Activated naive CD4-positive, alpha-beta T cell treated with anti-CD3 and anti-CD28 coated beads, Interleukin-2, amount 50 U/mL, for 72 hours (primary cell): ENCODE data around the gene DOC2A. TPM values are rescaled to one million over a fixed set of nuclear protein-coding genes. Genes with fewer than 3 reads are reported as not detected.

Source experiments
- ATAC-seq, 2 donors: fragments of 150-1000 bp; cut with Tn5 transposase; 2 replicates each; pipeline ENCODE4 v1.10.0; 2021; ENCODE audit warnings: mild to moderate bottlenecking in 2 of 2, moderate library complexity in 2 of 2
- DNase-seq, 2 donors: peaks; one replicate each; pipeline ENCODE4 v3.0.0; 2021 to 2022; ENCODE audit warnings: low spot score in 2 of 2
- H3K27ac Mint-ChIP-seq, 2 donors: one replicate each; pipeline ENCODE4 v1.8.0; 2022; ENCODE audit warnings: mild to moderate bottlenecking in 2 of 2, mixed read lengths in 2 of 2
- H3K36me3 Mint-ChIP-seq, 2 donors: one replicate each; pipeline ENCODE4 v1.8.0; 2022; ENCODE audit warnings: mixed read lengths in 2 of 2
- H3K9me3 Mint-ChIP-seq, 2 donors: one replicate each; pipeline ENCODE4 v1.8.0; 2022; ENCODE audit warnings: mixed read lengths in 2 of 2
- total RNA-seq, 2 donors: library from RNA; stranded (reverse); gene quantifications; one replicate each; pipeline ENCODE4 v1.2.3, GENCODE V29; 2022

The DOC2A gene
- total RNA-seq, 2 donors from 2014 or later, result 0.80 to 2.0 TPM

DNA sequence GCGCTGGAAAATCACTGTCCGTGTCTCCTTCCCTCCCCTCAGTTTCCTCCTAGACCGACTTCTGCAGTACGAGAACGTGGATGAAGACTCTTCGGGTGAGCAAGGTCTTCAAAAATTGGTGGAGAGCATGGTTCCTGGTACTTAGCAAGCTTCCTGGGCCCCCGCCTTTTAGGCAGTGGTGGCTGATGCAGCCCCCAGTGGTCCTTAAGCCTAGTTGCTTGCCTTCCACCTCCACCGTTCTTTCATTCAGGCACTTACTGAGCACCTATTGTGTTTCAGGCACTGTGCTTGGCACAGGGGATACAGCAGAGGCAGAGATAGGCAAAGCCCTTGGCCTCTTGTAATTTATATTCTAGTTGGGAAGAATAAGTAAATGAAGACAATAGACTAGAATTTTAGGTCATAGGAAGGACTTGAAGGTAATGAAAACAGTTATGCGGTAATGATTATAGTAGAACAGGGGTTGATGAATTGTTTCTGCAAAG, 14.0 kb downstream of the DOC2A start:
- Mint-ChIP-seq H3K36me3 (peaks cover 17 to 27% of the 10 kb centered on the region in 2 donors), H3K9me3 (no peaks in the 10 kb centered on the region), H3K27ac (peak overlapping the region; percentile 98 to 99)
- ATAC-seq (no peak), DNase-seq (no peak)

DNA sequence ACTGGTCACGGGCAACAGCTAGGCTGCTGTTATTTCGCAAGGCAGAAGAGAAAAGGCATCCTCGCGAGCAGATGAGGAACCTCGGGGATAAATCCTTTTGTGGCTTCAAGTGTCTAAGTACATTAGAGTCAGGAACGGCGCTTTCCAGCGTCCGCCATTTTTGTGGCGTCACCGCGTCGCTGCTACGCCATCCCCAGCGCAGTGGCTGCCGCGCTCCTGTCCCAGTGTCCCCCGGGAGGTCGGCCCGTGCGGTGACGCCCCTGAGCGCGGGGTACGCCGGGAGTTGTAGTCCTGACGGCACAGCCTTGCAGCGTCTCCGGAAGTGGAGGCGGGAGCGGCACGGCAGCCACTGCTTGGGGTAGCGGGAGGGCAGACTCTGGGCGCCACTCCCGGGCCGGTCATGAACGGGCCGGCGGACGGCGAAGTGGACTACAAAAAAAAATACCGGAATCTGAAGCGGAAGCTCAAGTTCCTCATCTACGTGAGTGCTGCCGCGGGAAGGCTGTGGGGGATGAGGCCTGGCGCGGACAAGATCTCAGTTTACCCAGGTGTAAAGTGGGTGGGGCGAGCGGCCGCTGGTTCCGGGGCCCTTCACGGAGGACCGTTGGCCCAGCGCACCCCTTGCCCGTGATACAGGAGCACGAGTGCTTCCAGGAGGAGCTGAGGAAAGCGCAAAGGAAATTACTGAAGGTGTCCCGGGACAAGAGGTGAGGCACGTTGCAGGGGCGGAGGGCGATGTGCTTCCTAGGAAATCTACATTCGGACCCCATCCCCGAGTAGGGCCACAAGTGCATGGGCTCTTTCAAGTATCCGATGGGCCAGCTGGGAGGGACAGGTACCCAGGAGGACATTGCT, 14.7 kb downstream of the DOC2A start, which contains the start of gene INO80E:
TSS of gene INO80E (plus strand) at position 331 of the 855 bp plus-strand sequence. CDS start at position 401, 70 bp downstream.
- Mint-ChIP-seq H3K9me3 (no peaks in the 10 kb centered on the region), H3K27ac (peak within 1 kb of the TSS; percentile 98 to 99), H3K36me3 (peaks cover 17 to 27% of the 10 kb centered on the region in 2 donors)
- peak; percentile 99 for ATAC-seq
- DNase-seq, result peak; percentile 99

DNA sequence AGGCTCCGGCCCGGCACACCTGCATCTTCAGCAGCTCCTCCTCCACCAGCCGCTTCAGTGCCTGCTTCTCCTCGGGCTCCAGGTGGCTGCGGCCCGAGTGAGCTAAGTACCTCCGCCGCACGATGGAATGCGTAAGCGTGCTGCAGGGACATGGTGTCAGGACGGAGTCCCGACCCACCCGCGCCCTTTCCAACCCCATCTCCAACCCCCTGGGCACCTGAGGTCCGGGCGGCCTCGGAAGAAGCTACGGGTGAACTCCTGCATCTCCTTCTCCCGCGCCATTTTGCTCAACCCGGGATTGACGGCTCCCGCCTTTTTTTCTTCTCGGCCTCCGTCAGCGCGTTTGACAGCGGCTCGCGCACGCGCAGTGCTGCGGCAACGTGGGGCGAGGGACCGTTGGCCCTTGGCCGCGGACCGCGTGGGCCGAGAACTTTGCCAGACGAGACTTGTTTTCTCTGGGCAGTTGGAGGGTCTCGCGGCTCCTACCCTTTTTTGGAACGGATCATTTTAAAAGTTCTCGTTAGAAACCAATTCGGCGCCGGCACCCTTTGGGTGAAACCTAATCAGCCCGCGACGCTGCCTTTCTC, 15.4 kb downstream of the DOC2A start, which contains the start of gene HIRIP3:
TSS of gene HIRIP3 (minus strand) at position 294 of the 587 bp plus-strand sequence. CDS start at position 282, 12 bp downstream.
- Mint-ChIP-seq H3K27ac (peak within 1 kb of the TSS; percentile 98 to 99), H3K36me3 (peaks cover 17 to 27% of the 10 kb centered on the region in 2 donors), H3K9me3 (no peaks in the 10 kb centered on the region)
- DNase-seq (peak; percentile 85 to 91), ATAC-seq (peak; percentile 65 to 69)

DNA sequence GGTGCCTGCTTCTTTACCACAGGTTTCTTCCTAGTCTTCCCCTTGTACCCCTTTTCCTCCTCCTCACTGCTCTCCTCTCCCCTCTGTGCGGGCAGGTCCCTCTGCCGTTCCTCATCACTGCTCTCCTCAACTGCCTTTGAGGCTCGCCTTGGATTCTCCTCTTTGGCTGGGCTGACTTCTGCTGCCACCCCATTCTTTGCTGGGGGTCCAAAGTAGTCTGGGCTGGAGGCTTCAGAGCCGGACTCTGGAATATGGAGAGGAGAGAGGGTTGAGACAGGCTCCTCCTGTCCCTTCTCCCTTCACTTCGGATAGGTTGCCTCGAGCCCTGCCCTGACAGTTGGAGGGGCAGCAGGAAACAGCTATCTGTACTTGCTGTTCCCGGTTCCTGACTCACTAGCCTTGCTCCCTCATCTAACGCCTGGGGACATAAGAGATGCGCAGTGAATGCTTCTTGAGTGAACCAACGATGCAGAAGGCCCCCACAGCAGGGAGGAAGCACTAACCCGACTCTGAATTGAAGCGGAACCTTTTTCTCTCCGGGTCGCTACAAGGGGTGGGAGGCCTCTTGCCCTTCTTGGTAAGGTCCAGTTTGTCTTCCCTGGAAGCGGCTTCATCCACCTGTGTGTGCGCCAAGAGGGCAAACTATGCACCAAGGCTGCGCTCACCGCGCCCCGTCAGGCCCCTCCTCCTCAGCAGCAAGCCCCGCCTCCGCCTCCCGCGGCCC, 16.1 kb downstream of the DOC2A start:
- peaks cover 17 to 27% of the 10 kb centered on the region in 2 donors for H3K36me3 Mint-ChIP-seq
- H3K9me3 Mint-ChIP-seq, result no peaks in the 10 kb centered on the region
- DNase-seq, result peak in 1 of 2 donors; percentile 78
- H3K27ac Mint-ChIP-seq, result peak overlapping the region; percentile 98 to 99
- ATAC-seq, result peak in 1 of 2 donors; percentile 34

DNA sequence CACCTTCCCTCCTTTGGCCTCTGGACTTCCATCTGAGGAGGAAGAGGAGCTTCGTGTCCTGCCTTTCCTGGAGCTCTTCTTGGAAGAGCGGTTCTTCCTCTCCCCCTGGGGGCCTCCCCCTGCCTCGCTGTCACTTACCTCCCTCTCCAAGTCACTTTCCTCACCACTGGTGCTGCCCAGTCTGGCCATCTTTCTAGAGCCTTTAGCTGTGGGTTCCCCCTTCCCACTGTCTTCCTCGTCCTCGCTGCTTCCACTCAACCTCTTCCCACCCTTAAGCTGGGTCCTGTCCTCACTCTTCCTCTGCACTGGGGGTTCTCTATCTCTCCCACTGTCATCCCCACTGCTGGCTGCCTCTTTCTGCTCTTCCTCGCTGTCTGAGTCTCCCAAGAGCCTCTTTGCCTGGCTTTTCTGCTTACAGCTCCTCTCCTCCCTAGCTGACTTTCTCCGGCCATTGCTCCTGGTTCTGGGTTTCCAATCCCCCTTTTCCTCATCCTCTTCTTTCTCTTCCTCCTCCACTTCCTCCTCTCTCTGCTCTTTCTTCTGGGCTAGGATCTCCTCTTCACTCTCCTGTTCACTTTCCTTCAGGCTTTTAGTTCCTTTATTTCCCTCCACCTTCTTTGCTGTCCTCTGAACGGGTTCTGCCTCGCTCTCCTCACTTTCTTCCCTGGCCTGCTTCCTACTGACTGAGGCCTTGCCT, 16.8 kb downstream of the DOC2A start:
- Mint-ChIP-seq H3K36me3 (peaks cover 17 to 27% of the 10 kb centered on the region in 2 donors), H3K27ac (peak overlapping the region; percentile 98 to 99), H3K9me3 (no peaks in the 10 kb centered on the region)
- DNase-seq (no peak), ATAC-seq (no peak)

DNA sequence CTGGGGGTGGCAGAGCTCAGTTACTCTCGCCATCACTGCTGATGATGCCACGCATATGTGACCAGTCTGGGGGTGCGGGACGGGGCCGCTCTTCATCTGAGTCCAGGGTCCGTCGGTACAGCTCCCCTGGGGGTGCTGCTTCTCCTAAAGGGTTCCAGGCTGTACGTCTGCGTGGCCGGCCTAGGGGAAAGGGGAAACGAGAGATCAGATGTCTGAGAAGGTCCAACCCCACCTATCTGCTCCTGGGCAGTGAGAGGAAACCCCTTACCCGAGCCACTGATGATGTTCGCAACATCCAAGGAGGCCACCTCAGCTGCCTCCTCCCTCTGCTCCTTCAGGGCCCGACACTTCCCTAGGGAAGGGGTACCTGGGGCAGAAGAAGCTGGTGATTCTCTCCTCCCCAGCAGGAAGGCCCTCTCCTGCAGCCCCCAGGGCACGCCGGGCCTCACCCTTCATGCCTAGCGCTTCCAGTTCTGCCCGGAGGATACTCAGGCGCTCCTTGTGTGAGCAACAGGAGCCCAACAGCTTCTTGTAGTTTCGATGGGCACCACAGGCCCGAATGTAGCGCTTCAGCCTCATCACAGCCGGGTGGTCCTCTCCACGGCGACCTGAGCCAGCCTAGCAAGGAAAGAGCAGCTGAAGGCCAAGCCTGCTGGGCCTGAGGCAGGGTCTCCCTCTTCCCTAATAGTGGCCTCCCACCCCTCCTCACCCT, 17.5 kb downstream of the DOC2A start:
- no peaks in the 10 kb centered on the region for H3K9me3 Mint-ChIP-seq
- H3K36me3 Mint-ChIP-seq, result peaks cover 17 to 27% of the 10 kb centered on the region in 2 donors
- H3K27ac Mint-ChIP-seq, result peak overlapping the region; percentile 98 to 99
- ATAC-seq (no peak), DNase-seq (no peak)

DNA sequence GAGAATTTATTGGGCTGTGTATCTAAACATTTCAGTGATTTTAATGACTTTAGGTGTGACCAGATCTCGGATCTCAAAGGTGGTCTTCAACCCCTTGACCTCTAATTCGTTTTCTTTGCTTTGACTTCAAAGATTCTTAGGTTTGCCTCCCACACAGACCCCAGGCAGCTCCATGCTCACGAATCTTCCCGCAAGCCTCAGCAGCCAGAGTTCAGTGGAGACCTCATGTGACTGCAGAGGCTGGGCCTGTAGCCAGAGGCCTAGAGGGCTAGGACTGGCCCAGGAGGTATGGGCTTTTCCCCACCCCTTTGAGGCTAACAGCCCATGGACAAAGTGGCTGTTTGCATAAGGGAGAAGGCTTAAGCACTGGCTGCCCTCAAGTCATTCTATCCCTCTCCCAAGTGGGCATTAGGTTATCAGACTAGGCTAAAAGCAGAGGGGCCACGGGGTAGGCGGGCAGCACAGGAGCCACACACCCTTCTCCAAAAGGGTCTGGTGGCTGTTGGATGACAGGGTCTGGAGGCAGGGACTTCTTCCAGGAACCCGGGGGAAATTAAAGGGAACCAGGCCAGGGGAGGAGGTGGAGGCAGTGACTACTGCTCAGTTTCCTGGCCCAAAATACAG, 18.4 kb downstream of the DOC2A start:
- ATAC-seq, result no peak
- Mint-ChIP-seq H3K36me3 (peaks cover 13 to 27% of the 10 kb centered on the region in 2 donors), H3K27ac (peak overlapping the region; percentile 46 to 92), H3K9me3 (no peaks in the 10 kb centered on the region)
- DNase-seq, result no peak

DNA sequence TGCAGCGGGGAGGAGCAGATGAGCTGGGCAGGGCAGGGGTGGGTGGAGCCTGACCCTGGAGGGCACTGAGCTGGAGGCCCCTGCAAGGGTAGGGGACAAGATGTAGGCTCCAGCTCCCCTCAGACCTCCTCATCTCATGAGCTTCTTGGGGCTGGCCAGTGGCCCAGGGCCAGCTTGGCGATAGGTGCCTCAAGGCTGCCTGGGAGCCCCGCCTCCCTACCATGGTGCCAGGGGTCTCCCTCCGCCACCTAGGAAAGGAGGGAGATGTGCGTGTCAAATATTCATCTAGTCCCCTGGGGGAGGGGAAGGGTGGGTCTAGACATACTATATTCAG, 19.3 kb downstream of the DOC2A start:
- no peak for ATAC-seq
- DNase-seq, result no peak
- Mint-ChIP-seq H3K27ac (no peak overlapping the region), H3K9me3 (no peaks in the 10 kb centered on the region), H3K36me3 (peaks cover 8 to 22% of the 10 kb centered on the region in 2 donors)

DNA sequence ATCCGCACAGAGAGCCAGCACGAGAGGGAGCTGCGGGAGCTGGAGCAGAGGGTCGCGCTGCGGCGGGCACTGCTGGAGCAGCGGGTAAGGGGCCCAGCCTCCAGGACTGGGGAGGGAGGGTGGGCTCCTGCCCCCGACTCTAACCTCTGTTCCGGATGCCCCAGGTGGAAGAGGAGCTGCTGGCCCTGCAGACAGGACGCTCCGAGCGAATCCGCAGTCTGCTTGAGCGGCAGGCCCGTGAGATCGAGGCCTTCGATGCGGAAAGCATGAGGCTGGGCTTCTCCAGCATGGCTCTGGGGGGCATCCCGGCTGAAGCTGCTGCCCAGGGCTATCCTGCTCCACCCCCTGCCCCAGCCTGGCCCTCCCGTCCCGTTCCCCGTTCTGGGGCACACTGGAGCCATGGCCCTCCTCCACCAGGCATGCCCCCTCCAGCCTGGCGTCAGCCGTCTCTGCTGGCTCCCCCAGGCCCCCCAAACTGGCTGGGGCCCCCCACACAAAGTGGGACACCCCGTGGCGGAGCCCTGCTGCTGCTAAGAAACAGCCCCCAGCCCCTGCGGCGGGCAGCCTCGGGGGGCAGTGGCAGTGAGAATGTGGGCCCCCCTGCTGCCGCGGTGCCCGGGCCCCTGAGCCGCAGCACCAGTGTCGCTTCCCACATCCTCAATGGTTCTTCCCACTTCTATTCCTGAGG, 19.8 kb downstream of the DOC2A start:
- Mint-ChIP-seq H3K9me3 (no peaks in the 10 kb centered on the region), H3K27ac (no peak overlapping the region), H3K36me3 (peaks cover 3 to 20% of the 10 kb centered on the region in 2 donors)
- no peak for ATAC-seq
- no peak for DNase-seq

DNA sequence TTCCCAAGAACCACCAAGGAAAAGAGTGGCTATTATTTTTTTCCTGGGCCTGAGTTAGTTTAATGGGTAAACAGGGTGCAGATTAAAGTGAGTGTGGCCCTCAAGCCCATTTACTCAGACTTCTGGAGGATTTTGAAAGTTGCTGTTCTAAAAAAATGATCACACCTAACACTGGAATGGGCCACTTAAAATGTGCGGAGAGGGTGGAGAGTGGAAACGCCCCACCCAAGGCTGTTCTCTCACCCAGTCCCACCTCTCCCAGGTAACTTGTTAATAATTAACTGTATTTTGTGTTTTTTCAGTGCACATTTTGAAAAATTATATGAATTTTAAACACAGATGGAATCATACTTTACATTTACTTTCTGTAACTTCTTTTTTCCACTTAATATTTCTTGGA, 20.8 kb downstream of the DOC2A start:
- DNase-seq, result no peak
- peaks cover 0 to 17% of the 10 kb centered on the region in 2 donors for H3K36me3 Mint-ChIP-seq
- peak overlapping the region in 1 of 2 donors; percentile 7 for H3K27ac Mint-ChIP-seq
- no peaks in the 10 kb centered on the region for H3K9me3 Mint-ChIP-seq
- ATAC-seq, result no peak

DNA sequence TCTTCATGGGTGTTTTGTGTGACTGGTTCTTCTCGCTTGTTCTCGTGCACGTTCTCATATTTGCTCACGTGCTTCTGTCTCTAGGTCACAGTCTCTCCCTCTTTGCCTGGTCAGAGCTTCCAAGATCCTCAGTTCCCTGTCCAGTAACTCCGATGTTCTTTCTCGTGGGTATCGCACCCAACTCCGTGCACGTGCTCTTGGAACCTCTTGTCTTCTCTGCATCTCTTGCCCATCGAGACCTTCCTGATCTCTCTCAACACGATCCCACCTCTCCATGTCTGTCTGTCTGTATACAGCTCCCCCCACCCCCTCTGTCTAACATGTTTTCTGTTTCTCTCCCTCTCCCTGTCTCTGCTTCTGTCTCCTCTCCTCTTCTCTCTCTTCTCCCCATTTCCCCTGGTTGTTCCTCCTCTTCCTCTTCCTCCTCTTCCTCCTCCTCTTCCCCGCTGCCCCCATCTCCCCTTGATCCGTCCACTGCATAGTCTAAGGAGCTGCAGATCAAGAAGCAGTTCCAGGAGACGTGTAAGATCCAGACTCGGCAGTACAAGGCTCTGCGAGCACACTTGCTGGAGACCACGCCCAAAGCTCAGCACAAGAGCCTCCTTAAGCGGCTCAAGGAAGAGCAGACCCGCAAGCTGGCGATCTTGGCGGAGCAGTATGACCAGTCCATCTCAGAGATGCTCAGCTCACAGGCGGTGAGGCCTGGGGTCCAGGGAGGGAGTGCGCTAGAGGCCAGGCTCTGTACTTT, 21.5 kb downstream of the DOC2A start:
- Mint-ChIP-seq H3K27ac (peak overlapping the region; percentile 62 to 81), H3K36me3 (peaks cover 0 to 10% of the 10 kb centered on the region in 2 donors), H3K9me3 (no peaks in the 10 kb centered on the region)
- ATAC-seq, result no peak
- DNase-seq, result no peak

DNA sequence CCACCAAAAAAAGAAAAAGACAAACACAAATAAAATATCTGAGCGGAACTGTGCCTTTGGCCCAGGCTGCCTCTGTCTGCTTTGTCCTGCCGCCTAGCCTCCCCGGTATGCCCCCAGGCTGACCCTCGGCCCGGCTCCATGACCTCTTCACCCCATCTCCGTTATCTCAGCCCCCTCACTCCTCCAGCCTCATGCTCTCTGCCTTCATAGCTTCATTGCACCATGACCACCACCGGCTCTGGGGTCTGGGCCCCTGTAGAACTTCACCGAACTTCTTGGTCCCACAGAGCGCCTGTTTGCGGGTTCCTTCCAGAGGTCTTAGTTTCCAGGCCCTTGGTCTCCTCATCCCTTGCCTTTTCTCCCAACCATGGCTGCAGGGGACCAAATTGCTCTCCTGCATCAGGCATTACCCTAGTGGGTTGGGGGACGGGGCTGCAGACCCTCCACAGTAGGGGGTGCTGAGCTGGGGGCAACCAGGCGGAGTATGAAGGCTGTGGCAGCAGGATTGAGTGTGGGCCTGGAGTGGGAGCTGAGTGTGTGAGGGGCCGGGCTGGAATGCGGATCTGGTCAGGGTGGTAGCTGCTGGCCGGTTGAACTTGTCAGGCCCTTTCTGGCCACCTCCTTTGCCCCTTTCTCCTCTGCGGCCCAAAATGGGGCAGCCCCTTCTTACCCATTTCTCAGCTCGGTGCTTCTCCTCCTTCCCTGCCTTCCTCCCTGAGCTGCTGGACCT, 22.3 kb downstream of the DOC2A start:
- ATAC-seq, result no peak
- Mint-ChIP-seq H3K36me3 (peaks cover 0 to 15% of the 10 kb centered on the region in 2 donors), H3K9me3 (no peaks in the 10 kb centered on the region), H3K27ac (peak overlapping the region; percentile 62 to 81)
- DNase-seq, result no peak

DNA sequence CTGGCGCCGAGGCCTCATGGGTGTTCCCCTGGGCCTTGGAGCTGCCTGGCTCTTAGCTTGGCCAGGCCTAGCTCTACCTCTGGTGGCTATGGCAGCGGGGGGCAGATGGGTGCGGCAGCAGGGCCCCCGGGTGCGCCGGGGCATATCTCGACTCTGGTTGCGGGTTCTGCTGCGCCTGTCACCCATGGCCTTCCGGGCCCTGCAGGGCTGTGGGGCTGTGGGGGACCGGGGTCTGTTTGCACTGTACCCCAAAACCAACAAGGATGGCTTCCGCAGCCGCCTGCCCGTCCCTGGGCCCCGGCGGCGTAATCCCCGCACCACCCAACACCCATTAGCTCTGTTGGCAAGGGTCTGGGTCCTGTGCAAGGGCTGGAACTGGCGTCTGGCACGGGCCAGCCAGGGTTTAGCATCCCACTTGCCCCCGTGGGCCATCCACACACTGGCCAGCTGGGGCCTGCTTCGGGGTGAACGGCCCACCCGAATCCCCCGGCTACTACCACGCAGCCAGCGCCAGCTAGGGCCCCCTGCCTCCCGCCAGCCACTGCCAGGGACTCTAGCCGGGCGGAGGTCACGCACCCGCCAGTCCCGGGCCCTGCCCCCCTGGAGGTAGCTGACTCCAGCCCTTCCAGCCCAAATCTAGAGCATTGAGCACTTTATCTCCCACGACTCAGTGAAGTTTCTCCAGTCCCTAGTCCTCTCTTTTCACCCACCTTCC, 23.3 kb downstream of the DOC2A start:
- Mint-ChIP-seq H3K27ac (peak overlapping the region in 1 of 2 donors; percentile 62), H3K36me3 (peaks cover 0 to 16% of the 10 kb centered on the region in 2 donors), H3K9me3 (no peaks in the 10 kb centered on the region)
- ATAC-seq (no peak), DNase-seq (no peak)
